HepG2 (cell line): Measurements from ENCODE around the gene LGALS1. TPM values are rescaled to one million over a fixed set of nuclear protein-coding genes. Genes with fewer than 3 reads are reported as not detected.
A peak's percentile ranks its signal among the peaks of the same experiment; 100 is the strongest.

Source experiments
- ARNT ChIP-seq: fragments of 450-650 bp; IDR thresholded peaks from 2 replicates; pipeline ENCODE4 v1.6.1; 2017
- CREB3 ChIP-seq: sonication (generic); formaldehyde crosslinking; IDR thresholded peaks from 2 replicates; pipeline ENCODE4 v1.5.0; 2020; ENCODE audit warnings: missing genetic modification reagents
- HNF4G ChIP-seq, 2 experiments: sonication (generic) in 1 of 2; formaldehyde crosslinking in 1 of 2; IDR thresholded peaks; 2 replicates each; pipeline versions ENCODE4 v1.4.0 to v1.6.1; 2011 to 2020; ENCODE audit warnings: borderline replicate concordance in 2 of 2, low read depth in 2 of 2, mild to moderate bottlenecking in 2 of 2, low read length in 1 of 2, missing genetic modification reagents in 1 of 2, moderate library complexity in 1 of 2
- KLF13 ChIP-seq: sonication (generic); formaldehyde crosslinking; IDR thresholded peaks from 2 replicates; pipeline ENCODE4 v1.4.0; 2020; ENCODE audit warnings: mild to moderate bottlenecking, missing genetic modification reagents
- ZBTB3 ChIP-seq: sonication (generic); formaldehyde crosslinking; IDR thresholded peaks from 2 replicates; pipeline ENCODE4 v1.4.0; 2020; ENCODE audit warnings: low read depth, mild to moderate bottlenecking, moderate library complexity, missing genetic modification reagents, borderline replicate concordance
- ZC3H13 ChIP-seq: sonication (generic); formaldehyde crosslinking; IDR thresholded peaks from 2 replicates; pipeline ENCODE4 v1.8.1; 2023; ENCODE audit warnings: mild to moderate bottlenecking, missing genetic modification reagents, moderate library complexity
- ZFY ChIP-seq: sonication (generic); formaldehyde crosslinking; IDR thresholded peaks from 2 replicates; pipeline ENCODE4 v1.4.0; 2020; ENCODE audit warnings: missing genetic modification reagents
- ZKSCAN8 ChIP-seq: IDR thresholded peaks from 2 replicates; pipeline ENCODE4 v1.6.1; 2016; ENCODE audit warnings: borderline replicate concordance, missing genetic modification reagents, missing compliant biosample characterization
- ZNF292 ChIP-seq: sonication (generic); formaldehyde crosslinking; IDR thresholded peaks from 2 replicates; pipeline ENCODE4 v1.8.1; 2022; ENCODE audit warnings: mild to moderate bottlenecking, low read depth, missing genetic modification reagents, borderline replicate concordance
- ZNF317 ChIP-seq: sonication (generic); formaldehyde crosslinking; IDR thresholded peaks from 2 replicates; pipeline ENCODE4 v1.5.0; 2020; ENCODE audit warnings: mild to moderate bottlenecking, missing genetic modification reagents
- ZNF7 ChIP-seq: IDR thresholded peaks from 2 replicates; pipeline ENCODE4 v1.6.1; 2016; ENCODE audit warnings: missing biosample characterization, missing genetic modification reagents
- ZNF784 ChIP-seq: sonication (generic); formaldehyde crosslinking; IDR thresholded peaks from 2 replicates; pipeline ENCODE4 v1.5.1; 2020; ENCODE audit warnings: missing genetic modification reagents, mild to moderate bottlenecking, borderline replicate concordance
- polyA plus RNA-seq, 8 experiments: library from polyadenylated mRNA; depleted of rRNA in 3 of 8; stranded (reverse) in 7 of 8; unstranded in 1 of 8; fragments of >200 nt; fragmentation: Illumina TruSeq in 4 of 8; extraction: Trizol in 4 of 8; gene quantifications; 2 replicates each; pipeline versions ENCODE4 v1.2.1 to v1.2.3, GENCODE V29; 2011 to 2016; ENCODE audit warnings: low read depth in 4 of 8, missing spikeins in 1 of 8, mixed read lengths in 1 of 8; ENCODE audit not compliant: insufficient read depth in 1 of 8
- total RNA-seq, 5 experiments: library from RNA; depleted of rRNA; stranded (reverse); fragments of >200 nt; fragmentation: Illumina TruSeq; extraction: Trizol; gene quantifications; 2 replicates each; pipeline ENCODE4 v1.2.3, GENCODE V29; 2016; ENCODE audit warnings: low read depth in 1 of 5

The LGALS1 gene
- total and polyA plus RNA-seq, 2 of the 13 experiments (the other 11 are each of a cell fraction or from before 2014, with no cell fraction given): 103 to 858 TPM

DNA sequence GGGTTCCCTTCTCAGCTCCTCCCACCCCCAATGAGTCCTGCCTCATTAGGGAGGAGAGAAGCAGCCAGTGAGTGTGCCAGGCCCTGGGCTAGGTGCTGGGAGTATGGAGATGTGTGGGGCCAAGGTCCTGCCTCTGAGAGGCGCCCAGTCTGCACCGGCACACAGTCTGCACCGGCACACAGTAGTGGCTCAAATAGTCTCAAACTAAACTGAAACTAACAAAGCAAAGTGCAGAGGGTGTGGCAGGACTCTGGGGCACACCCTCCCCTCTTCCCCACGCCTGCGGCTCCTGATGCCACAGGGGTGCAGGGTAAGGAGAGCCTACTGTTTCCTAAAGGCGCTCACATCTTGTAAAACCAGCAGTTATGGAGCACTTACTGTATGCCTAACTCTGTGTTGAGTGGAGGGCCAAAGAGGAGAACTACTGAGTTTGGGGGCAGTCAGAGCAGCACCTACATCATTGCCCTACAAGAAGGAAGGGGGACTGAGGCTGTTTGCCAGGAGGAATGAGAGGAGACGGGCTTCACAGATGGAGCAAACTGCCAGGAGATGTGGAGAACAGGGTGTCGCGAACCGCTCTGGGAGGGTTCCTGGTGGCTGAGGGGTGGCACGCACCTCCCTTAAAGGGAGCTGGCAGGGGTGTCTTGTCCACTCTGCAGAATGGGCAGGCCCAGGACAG is 36.9 kb upstream of the LGALS1 start (continued):
- TF ChIP-seq ZNF784: no peak
- TF ChIP-seq ZNF7: peak; percentile 98
- TF ChIP-seq ZC3H13: 0 out of 2 replicates have a peak, but pooled peaks have one; percentile 36
- no peak for TF ChIP-seq ZBTB3 (CRISPR knock-in tag)
- peak; percentile 98 for TF ChIP-seq ZKSCAN8
- 0 out of 2 replicates have a peak, but pooled peaks have one; percentile 17 for TF ChIP-seq ZNF317 (CRISPR knock-in tag)
- TF ChIP-seq ZFY (CRISPR knock-in tag): no peak; the same call in 1 of the 2 replicates
- TF ChIP-seq CREB3: no peak
- TF ChIP-seq ZNF292 (CRISPR knock-in tag): peak; percentile 59; the same call in 1 of the 2 replicates
- TF ChIP-seq HNF4G (IDR thresholded peaks at IDR 0.05; ENCODE audit: borderline replicate concordance, low read depth, low read length): peak; percentile 28; the same call in 1 of the 2 replicates
- TF ChIP-seq HNF4G (CRISPR knock-in tag; IDR thresholded peaks at IDR 0.05; ENCODE audit: borderline replicate concordance, low read depth): no peak
- no peak for TF ChIP-seq KLF13
- TF ChIP-seq ARNT: no peak
